CD4-positive, alpha-beta T cell treated with Interleukin-10 for 1 hour (primary cell): ENCODE measurements around the gene RPS6KA2.
"Not testable (repeated sequence)": the region's sequence is repeated elsewhere in the genome, so short reads cannot be mapped to it uniquely, and the experiment has no call there.

Experiments used
- DNase-seq: peaks from one replicate; pipeline ENCODE4 v3.0.0-alpha.2; 2020

Gene RPS6KA2

DNA sequence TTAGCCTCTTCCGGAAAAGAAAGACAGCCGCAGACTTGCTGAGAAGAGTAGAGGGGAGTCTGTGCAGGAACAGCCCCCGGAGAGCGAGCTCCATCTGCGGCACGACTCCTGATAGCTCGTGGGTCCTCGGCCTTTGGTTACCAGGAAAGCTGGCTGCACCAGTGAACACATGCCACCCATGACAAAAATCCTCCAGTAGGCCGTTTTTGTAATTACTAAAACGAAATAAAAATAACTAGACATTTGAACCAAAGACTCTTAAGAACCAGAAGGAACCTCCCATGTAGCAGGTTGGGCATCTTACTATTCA, 82.8 kb downstream of the RPS6KA2 start:
- DNase-seq: no peak

DNA sequence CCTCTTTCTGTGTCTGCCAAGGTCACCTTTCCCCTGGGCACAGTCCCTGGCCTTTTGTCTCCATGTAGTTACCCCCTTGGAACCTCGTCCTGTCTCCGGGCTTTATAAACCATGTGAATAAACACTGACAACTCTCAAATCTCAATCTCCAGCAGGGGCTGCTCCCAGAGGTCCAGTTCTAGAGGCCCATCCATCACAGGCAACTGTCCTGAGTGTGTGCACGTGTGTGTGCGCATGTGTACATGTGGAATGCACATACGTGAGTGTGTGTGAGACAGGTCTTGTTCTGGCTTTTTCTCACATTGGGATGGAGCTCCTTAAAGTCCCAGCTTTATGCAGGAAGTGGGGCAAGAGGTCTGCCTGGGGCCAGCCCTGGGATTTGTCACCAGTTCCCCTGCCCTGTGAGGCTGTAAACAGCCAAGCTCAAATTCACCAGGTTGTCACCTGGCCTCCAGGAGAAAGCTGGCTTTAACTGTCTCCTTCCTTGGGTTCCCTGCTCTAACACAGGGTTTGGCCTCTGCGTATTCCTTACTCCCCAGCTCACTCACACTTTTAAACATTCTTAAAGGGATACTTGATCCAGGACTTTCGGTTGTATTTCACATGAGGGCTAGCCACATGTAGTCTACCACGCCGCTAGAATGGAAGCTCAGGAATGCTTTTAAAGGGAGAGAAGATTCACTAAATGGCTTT, 83.3 kb downstream of the RPS6KA2 start:
- DNase-seq: no peak

DNA sequence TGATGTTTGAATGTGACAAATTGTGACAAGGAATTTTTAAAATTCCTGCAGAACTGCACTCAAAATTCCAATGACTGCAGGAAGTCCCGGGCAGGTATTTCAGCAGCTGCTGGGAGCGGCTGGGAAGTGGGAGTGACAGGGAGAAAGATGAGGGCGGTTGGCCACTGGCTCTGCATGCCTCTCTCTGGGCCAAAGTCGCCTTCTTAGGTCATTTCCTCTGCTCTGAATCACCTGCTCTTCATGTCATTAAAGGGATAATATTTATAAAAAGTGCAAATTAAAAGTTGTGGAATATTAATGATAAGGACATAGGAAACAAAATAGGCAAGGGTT, 84.5 kb downstream of the RPS6KA2 start:
- DNase-seq: no peak

DNA sequence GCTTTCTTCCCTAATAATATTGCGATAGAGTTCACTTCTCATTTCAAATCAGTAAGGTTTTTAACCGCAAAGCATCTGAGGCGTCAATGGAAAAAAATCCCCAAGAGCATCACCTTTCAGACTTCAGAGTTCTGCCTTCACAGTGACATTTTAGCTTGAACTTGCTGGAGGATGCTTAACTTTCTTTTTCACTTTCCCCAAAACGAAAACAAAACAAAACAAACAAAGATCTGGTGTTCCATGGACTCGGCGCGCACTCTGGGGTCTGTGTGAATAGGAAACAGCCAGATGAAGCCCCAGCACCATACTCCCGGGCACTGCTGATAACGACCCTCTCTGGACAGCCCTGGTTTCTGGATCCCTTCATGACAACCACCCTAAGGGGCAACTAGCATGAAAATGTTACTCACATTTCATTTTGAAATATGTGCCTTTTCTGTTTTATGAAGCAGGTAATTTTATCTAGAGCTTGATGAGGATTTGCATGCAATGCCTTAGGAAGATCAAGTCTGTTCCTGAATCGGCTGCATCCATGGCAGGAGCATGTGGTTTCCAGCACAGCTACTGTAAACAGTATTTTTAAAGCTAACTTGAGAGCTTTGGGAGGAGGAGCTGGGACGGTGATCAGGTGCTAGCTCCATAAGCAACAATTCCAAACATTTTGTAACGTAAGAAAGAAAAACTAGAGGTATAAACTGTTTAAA, 85.0 kb downstream of the RPS6KA2 start:
- DNase-seq: peak; percentile 42

DNA sequence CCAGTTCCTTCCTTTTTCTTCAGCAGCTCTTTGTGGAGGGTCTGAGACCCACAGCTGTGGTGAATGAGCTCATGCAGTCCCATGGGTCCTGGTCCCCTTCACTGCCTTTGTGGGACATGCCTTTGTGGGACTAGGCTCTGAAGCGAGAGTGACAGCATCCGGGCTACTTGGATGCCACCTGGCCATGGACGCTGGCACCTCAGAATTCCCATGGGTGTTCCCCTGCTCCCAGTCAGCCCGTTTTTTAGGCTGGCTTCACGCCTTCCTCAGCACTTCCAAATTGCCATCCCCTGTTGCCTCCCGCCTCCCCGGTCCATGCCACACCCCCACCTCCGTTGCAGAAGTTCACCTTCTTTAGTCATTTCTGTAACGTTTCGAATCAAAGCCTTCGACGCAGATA, 85.7 kb downstream of the RPS6KA2 start:
- peak; percentile 11 for DNase-seq

DNA sequence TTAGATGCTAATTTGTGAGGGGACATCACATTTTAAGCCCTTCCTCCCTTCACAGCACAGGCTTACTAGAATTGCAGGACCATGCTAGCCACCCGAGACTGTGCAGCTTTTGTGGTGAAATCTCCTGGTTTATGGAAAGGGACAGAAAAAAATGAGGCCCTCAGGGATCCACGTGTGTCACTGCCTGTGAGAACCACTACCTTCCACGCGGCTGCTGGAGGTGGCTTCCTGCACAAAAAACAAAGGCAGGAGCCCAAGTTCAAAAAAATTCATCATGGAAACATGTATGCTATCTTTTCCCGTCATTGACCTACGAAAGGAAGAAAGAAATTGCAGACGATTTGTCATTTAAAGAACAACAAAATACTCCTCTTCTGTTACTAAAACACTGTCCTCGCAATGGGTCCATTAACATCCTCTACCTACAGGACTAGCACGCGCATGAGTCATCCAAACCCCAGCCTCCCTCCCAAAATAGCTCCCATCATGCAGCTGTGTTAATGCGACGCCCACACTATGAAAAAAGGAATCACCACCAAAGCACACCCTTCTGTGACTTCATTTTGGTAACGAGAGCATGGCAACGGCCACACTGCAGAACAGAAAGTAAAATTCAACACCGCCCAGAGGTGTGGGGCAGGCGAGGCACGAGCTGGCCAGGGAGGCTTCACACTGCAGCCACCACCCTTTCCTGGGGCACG, 86.3 kb downstream of the RPS6KA2 start:
- DNase-seq: peak; percentile 78

DNA sequence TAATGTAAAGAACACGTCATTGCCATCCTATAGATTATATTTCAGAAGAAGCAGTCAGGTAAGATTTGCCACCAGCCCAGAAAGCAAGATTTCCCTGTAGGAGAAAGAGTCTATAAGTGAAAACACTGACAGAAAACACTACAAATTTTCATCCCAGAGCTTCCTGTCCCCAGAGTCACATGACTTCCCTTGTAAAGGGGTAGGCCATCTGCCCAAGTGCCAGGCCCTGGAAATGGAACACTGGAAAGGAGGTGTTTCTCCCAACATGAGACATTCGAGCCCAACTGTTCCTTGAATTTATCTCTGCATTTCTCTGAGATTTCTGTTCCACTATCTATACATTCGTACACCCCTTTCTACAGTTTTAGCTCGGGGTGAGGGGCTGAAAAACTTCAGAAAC, 87.5 kb downstream of the RPS6KA2 start:
- DNase-seq: no peak

DNA sequence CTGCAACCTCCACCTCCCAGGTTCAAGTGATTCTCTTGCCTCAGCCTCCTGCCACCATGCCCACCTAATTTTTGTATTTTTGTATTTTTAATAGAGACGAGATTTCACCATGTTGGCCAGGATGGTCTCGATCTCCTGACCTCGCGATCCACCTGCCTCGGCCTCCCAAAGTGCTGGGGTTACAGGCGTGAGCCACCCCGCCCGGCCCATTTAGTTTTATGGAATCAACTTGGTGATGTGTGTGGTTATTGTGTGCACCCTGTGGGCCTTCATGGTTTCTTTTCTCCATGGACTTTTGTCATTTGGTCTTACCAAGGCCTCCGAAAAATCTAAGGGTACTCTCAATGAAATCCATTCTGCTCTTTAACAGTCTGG, 88.1 kb downstream of the RPS6KA2 start:
- DNase-seq: not testable (repeated sequence)

DNA sequence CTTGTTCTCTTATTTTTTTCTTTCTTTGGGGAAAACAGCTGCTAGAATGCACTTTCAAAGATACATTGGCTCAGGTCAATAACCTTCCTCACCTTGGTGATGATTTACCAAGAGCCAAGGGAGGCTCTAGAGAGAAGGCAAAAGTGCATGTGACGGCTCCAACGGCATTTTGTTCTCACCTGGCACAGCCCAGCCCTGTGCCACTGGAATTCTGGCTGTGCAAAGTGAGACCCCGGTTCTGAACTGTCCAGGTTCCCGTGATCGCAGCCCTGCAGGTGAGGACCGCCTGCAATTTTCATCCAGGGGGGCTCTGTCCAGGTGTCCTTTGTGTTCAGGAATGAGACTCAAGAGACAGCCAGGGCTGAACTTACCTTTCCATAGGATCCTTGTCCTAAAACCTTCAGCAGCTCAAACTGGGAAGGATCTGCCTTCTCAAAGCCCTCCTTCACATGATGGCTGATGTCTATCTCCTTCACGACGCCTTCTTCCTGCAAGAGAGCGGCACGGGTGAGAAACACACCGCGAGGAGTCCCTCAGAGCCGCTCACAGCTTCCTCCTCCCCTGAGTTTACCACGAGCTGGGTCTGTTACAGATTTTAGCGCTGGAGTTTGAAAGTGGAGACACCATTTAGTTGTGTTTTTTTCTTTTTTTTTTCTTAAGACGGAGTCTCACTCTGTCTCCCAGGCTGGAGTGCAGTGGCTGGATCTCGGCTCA, 88.6 kb downstream of the RPS6KA2 start:
- DNase-seq: no peak

DNA sequence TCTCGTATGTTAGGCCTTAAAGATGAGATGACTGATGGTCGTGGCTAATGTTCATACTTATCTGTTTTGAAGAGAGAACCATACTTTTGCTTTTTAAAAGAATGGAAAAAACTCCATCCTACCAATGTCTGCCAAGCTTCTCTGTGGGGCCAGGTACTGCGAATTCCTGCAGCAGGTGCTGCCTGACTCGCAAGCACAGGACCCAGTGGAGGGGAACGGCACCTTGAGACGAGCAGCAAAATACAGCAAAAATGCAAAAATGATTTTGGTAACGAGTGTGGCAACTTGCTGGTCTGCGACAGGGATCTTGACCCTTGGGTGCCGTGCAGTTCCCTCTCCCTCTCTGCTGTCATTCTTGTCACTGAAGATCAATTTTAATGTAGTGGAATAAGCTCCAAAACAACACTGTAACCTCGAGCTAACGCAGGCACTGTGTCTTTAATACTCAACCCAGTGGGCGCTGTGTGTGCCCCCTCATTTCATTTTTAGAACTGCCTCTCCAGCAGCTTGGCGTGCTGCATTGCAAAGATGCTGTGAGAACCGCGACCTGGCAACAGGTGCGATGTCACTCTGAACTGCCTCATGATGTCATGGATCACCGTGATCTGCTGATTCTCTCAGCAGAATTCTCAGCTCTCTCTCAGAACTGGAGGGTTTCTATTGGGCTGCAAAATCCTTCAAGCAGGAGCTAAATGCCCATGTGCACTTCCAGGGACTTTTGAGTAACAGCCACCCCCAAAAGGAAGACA, 92.2 kb downstream of the RPS6KA2 start:
- DNase-seq: no peak

DNA sequence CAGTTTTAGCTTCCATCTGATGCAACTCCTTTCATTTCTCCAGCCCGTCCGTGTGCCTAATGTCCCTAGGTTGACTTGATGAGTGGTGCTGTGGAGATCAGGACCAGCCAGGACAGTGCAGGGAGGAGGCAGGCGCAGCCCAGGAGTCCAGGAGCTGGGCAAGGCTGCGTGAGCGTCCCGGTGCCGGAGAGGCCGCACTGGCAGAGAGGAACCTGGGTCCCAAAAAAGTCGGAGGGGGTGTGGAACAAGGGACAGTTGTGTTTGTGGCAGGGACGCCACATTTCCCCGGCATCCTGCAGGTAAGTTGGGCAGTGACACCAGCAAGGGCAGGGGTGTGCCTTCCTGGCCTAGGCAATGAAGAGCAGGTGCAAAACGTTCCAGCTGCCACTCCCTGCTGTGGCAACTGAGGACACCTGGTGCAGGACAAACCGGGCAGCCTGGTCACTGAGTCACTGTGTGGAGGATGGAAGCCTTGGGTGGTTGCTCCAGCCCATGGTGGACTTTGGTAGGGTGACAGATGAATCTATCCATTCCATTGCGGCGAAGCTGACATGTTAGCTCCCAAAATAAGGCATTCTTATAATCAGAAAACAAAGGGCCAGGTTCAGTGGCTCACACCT, 93.7 kb downstream of the RPS6KA2 start:
- no peak for DNase-seq

DNA sequence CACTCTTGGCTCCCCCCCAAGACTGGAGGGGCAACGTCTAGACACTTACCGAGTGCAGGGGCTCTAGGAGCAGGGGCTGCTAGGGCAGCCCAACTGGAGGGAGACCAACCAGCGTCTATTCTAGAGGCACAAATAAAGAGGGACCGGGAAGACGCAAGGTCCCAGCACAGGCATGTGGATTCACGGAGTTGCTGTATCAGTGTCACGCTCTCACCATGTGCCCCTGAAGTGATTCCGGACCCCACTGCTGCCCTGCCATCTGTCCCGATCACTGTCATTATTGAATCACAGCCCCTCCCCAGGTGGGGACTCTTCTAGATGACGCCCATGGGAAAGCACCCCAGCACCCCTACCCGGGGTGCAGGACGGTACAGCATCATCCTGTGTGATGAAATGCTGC, 94.7 kb downstream of the RPS6KA2 start:
- DNase-seq: no peak

DNA sequence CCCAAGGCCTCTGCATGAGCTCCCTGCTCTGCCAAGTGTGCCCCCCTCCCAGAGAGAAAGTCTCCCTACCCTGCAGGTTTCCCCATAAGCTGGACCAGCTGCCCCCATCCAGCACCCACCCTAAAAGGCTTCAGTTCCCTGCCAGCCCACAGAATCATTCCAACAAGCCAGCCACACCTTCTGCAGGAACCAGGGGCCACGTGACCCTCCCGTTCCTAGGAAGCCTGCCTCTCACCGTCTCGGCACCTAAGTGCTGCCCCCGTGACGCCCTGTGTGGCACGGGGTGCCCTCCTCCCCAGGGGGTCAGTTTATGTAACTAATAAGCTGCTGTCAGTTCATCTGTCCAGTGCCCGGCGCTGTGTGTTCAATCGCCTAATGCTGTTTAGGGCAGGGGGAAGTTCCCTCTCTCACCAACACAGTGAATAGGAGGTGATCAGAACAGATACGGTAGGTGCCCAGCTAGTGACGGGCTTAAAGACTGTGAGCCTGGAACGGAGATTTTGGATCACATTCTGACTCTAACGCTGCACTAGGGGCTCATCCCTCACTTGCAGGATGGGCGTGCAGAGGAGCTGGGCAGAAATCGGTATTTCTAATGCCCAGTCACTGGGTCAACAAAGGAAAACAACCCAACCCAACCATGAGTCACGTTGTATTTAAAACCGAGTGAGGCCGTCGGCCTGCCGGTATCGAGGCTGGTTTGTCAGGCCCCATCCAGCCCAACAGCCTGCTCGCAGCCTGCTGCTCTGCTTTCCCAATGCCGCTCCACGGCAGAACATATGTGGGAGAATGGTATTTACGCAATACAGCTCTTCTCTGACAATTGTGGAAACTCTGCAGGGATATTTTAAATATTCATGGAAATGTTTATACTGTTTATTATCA, 96.6 kb downstream of the RPS6KA2 start:
- no peak for DNase-seq

DNA sequence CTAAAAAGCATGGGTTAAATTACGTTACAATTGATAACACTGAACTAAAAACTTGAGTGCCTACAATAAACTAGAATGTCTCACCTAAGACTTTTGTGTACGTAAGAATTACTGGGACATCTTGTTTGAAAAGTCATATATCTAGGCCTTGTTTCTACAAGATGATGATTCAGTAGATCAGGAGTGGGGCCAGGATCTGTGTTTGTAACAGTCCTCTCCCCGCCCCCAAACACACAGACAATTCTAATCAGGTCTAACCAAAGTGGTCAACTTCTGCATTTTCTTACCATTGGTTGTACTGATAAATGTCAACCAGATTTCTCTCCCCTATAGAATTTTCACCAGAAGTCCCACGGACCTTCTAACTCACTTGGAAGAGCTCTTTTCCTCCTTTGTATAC, 97.5 kb downstream of the RPS6KA2 start:
- no peak for DNase-seq

DNA sequence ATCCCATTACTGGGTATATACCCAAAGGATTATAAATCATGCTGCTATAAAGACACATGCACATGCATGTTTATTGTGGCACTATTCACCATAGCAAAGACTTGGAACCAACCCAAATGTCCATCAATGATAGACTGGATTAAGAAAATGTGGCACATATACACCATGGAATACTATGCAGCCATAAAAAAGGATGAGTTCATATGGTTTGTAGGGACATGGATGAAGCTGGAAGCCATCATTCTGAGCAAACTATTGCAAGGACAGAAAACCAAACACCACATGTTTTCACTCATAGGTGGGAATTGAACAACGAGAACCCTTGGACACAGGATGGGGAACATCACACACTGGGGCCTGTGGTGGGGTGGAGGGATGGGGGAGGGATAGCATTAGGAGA, 98.0 kb downstream of the RPS6KA2 start:
- not testable (repeated sequence) for DNase-seq

DNA sequence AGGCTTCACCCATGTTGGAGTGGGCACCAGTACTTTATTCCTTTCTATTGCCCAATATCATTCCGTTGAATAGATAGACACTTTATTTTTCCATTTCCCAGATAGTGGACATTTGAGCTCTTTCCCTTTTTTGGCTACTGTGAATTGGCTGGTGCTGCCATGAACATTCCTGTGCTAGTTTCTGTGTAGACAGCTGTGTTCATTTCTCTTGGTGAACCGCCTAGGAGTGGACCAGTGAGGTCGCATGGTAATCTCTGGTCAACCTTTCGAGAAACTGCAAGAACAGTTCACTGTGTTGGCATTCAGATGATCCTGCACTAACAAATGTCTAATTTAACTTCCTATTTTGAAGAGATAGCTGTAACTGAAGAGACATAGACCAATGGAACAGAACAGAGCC, 99.2 kb downstream of the RPS6KA2 start:
- DNase-seq: no peak

DNA sequence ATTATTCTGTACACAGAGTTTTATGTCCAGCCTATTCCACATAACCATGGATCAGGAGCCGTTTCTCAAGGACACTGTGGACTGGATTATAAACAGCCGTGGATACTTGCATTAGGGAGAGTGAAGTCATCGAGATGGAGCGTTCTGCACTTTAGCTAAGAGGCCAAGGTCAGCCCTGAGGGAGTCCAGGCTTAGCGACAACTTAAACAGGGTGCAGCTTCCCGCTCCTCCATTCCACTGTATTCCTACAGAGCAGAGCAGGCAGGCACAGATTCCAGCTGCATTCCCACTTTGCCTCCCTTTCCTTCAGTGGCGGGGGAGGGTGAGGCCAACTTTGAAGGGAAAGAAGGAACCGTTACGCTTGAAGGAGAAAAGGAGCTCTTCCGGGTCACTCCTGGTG, 100.1 kb downstream of the RPS6KA2 start:
- no peak for DNase-seq

DNA sequence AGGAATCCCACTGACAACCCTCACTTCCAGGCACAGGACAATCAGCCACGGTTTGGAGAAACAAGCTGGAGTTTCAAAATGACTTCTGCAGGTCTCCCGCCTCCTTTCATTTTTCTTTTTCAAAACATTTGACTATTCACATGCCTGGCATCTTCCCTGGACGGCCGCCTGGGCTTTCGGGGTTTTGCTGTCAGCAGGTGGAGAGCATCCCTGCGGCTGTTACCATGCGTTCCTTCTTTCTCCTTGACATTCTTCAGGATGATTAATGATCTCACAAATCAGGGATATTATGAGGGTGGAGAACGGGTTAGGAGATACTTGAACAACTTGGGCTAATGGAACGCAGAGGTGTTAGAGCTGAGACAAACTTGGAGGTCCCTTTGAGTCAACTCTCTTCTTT, 101.5 kb downstream of the RPS6KA2 start:
- no peak for DNase-seq

DNA sequence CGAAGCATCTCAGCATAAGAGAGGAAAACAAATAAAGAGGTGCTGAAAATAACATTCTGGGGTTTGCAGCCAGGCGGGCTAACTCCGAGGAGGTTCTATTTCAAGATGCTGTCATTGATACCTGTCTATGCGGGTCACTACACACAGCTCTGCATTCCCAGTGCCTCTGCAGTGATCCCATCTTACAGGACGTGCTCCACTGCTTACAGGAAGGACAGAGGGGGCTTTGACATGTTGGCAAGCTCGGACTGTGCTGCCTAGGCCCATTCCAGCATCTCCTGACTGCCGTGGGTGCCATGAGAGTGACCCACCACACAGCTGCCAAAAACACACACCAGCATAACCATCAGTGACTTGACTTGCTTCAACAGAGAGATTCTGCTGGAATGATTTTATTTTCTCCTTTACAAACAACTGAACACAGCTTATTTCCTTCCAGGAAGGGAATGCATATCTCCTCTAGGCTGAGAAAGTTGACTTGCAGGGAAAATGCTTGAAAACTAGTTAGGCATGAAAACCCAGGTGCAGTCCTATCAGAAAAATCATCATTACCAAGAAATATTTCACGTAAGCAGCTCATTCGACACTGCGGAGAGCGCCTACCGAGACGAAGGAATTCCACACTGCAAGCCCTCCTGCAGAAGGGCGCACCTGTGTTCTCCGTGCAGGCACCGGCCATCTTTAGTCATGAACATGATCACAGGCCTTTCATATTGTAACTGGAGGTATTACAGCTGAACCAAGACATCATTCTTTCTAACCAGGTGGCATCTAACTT, 103.1 kb downstream of the RPS6KA2 start:
- DNase-seq: no peak

DNA sequence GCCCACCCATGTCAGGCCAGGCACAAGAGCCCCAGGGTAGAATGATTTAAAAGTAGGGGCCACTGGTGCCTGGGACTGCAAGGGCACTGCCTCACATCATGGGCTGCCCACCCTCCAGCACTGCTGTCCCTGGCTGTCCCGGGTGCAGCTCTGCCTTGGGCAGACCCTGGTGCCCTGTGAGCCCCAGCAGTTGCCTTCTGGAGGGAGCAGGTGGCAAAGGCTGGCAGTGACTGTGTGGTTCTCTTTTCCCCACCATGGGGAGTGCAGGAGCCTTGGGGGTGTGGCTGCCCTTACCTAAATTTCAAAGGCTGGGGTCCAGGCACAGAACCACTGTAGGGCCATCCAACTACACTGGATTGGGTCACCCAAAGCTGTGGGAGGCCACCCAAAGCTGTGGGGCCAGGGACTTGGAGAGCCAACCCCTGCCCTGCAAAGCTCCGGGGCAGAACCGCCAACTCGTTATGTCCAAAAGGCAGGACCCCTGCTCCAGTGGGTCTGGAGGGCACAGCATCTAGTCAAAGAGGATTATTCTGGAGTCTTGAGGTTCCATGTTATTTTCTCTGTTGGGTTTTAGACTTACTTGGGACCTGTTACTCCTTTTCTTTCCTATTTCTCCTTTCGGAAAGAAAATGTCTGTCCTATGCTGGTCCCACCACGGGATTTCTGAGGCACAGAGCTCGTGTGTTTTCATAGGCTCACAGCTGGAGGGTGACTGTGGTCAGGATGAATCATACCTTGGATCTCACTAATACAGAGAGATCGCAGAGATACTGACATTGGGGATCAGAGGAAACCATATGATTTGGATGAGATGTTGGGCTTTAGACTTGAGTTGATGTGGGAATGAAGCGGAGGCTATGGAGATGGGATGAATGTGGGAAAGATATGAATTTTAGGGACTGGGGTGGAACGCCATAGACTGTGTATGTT, 105.9 kb downstream of the RPS6KA2 start:
- no peak for DNase-seq
